Measurements from ENCODE around the gene MMP15. TPM values are rescaled to one million over a fixed set of nuclear protein-coding genes. Genes with fewer than 3 reads are reported as not detected.
"Not testable (repeated sequence)": the region's sequence is repeated elsewhere in the genome, so short reads cannot be mapped to it uniquely, and the experiment has no call there.

MMP15 gene
- total RNA-seq (under 1 TPM; 0.20 to 0.85 (median 0.69) TPM), polyA plus RNA-seq (under 1 TPM in 1 of 2 donors, not detected in 1; 0.06 TPM), total RNA-seq (not detected)

- H3K36me3 Mint-ChIP-seq = peaks cover 0 to 3% (median 0%) of the 10 kb centered on the region in 5 donors
- ATAC-seq = peak; percentile 76
- H3K4me1 Mint-ChIP-seq = peaks cover 6 to 18% (median 12%) of the 10 kb centered on the region in 7 donors
- peak; percentile 27 to 74 (median 43) for DNase-seq
- CTCF ChIA-PET = interaction anchor here (0.6 to 1.0 kb wide), 5 partner anchors 96 to 289 kb away, joined by 3 to 4 read pairs (median 3); partner anchors contain the start of gene CFAP20
- no peak within 1 kb of the TSS for H3K27ac ChIP-seq (ENCODE audit: low read depth, low read length)
- peaks cover 8 to 9% of the 10 kb centered on the region in 2 donors for H3K4me1 ChIP-seq (ENCODE audit: control insufficient read depth in 2 of 2, insufficient read depth in 2 of 2, low read length in 2 of 2)
- H3K9me3 Mint-ChIP-seq = peaks cover 0 to 1% (median 0%) of the 10 kb centered on the region in 11 donors
- H3K4me3 Mint-ChIP-seq = peak within 1 kb of the TSS; percentile 90 to 95 (median 93)
- no peaks in the 10 kb centered on the region for H3K36me3 ChIP-seq (ENCODE audit: control insufficient read depth in 2 of 3, insufficient read depth in 3 of 3, low read length in 3 of 3)
- POLR2A ChIA-PET = interaction anchor here (1.2 kb wide), 1 partner anchor 24 kb away, joined by 3 read pairs; the partner anchor contains the start of gene USB1
- no peaks in the 10 kb centered on the region for H3K27me3 ChIP-seq (ENCODE audit: control insufficient read depth in 2 of 2, insufficient read depth in 2 of 2, low read length in 2 of 2)
- H3K9me3 ChIP-seq (ENCODE audit: control insufficient read depth in 2 of 3, low read length in 3 of 3) = no peaks in the 10 kb centered on the region
- intact Hi-C loops (cut with micrococcal nuclease) = loop anchor here (1.0 to 10.0 kb wide), 5 partner anchors 24 to 609 kb away; partner anchors contain the start of genes CFAP20 (in 2 of the 2) and USB1 (in 2 of the 2)
- H3K27me3 Mint-ChIP-seq = peaks cover 0 to 39% (median 3%) of the 10 kb centered on the region in 5 donors
- peak within 1 kb of the TSS; percentile 73 to 90 (median 84) for H3K27ac Mint-ChIP-seq
- peak within 1 kb of the TSS; percentile 78 for H3K4me3 ChIP-seq (ENCODE audit: low read length)
Observed at GRCh38 chr16:58025351-58026138, at the start of gene MMP15. Gene MMP15 (plus strand): TSS chr16:58025754. CDS start chr16:58026351, 597 bp downstream.

GRCh38 chr16:57976331-57976796, 49.2 kb upstream of the MMP15 start:
- no peak overlapping the region for H3K27ac Mint-ChIP-seq
- intact Hi-C loops (cut with micrococcal nuclease) = no loop called here
- no peaks in the 10 kb centered on the region for H3K4me1 ChIP-seq (ENCODE audit: control insufficient read depth in 2 of 2, insufficient read depth in 2 of 2, low read length in 2 of 2)
- ATAC-seq (no peak), DNase-seq (no peak)
- no peak overlapping the region for H3K4me3 ChIP-seq (ENCODE audit: low read length)
- POLR2A ChIA-PET = no interaction called here
- H3K9me3 ChIP-seq (ENCODE audit: control insufficient read depth in 2 of 3, low read length in 3 of 3) = no peaks in the 10 kb centered on the region
- no peak overlapping the region for H3K4me3 Mint-ChIP-seq
- H3K9me3 Mint-ChIP-seq = peaks cover 0 to 2% (median 0%) of the 10 kb centered on the region in 11 donors
- H3K36me3 Mint-ChIP-seq = no peaks in the 10 kb centered on the region
- no peaks in the 10 kb centered on the region for H3K27me3 ChIP-seq (ENCODE audit: control insufficient read depth in 2 of 2, insufficient read depth in 2 of 2, low read length in 2 of 2)
- H3K4me1 Mint-ChIP-seq = peaks cover 0 to 6% (median 0%) of the 10 kb centered on the region in 7 donors
- no peaks in the 10 kb centered on the region for H3K36me3 ChIP-seq (ENCODE audit: control insufficient read depth in 2 of 3, insufficient read depth in 3 of 3, low read length in 3 of 3)
- no peak overlapping the region for H3K27ac ChIP-seq (ENCODE audit: low read depth, low read length)
- H3K27me3 Mint-ChIP-seq = peaks cover 0 to 4% (median 0%) of the 10 kb centered on the region in 5 donors
- CTCF ChIA-PET = no interaction called here

DNA sequence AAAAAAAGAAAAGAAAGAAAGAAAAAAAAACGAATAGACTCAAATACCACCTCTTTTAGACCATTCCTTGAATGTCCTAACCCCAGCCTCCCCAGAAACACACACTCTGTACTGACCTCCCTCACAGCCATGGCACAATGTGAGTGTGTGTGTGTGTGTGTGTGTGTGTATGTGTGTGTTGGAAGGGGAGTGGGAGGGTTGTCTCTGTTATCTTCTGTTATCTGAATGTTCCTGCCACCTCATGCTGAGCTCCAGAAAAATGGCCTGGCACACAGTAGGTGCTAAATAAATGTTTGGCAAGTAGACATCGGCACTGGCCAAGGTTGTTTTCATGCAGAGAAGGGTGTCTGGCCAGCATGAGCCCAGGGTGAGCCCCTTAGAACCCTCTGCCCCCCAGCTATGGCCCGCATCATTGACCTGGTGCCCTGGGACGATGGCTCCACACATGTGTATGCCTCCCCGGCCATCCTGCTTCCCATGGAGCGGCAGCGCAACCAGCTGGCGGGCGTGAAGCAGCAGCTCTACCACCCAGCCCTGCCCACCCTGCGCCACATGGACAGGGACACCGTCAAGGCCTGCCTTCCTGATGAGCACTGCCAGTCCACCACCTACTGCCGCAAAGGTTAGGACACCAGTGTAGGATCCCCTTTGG, 48.0 kb upstream of the MMP15 start:
- Mint-ChIP-seq H3K27ac (no peak overlapping the region), H3K4me3 (no peak overlapping the region), H3K27me3 (peaks cover 0 to 5% (median 0%) of the 10 kb centered on the region in 5 donors), H3K9me3 (peaks cover 0 to 2% (median 0%) of the 10 kb centered on the region in 11 donors), H3K4me1 (no peaks in the 10 kb centered on the region), H3K36me3 (no peaks in the 10 kb centered on the region)
- no peaks in the 10 kb centered on the region for H3K36me3 ChIP-seq (ENCODE audit: control insufficient read depth in 2 of 3, insufficient read depth in 3 of 3, low read length in 3 of 3)
- DNase-seq (no peak), ATAC-seq (no peak)
- no peak overlapping the region for H3K4me3 ChIP-seq (ENCODE audit: low read length)
- CTCF ChIA-PET = no interaction called here
- POLR2A ChIA-PET = interaction anchor here (0.6 kb wide), 1 partner anchor 1140 kb away, joined by 4 read pairs; no protein-coding TSS in a partner anchor
- no peaks in the 10 kb centered on the region for H3K4me1 ChIP-seq (ENCODE audit: control insufficient read depth in 2 of 2, insufficient read depth in 2 of 2, low read length in 2 of 2)
- H3K27me3 ChIP-seq (ENCODE audit: control insufficient read depth in 2 of 2, insufficient read depth in 2 of 2, low read length in 2 of 2) = no peaks in the 10 kb centered on the region
- H3K9me3 ChIP-seq (ENCODE audit: control insufficient read depth in 2 of 3, low read length in 3 of 3) = no peaks in the 10 kb centered on the region
- intact Hi-C loops (cut with micrococcal nuclease) = no loop called here
- no peak overlapping the region for H3K27ac ChIP-seq (ENCODE audit: low read depth, low read length)

- ATAC-seq; H3K4me1 Mint-ChIP-seq; H3K27me3 ChIP-seq (ENCODE audit: control insufficient read depth in 2 of 2, insufficient read depth in 2 of 2, low read length in 2 of 2); H3K9me3 Mint-ChIP-seq; H3K27ac Mint-ChIP-seq; H3K36me3 Mint-ChIP-seq; CTCF ChIA-PET; H3K36me3 ChIP-seq (ENCODE audit: control insufficient read depth in 2 of 3, insufficient read depth in 3 of 3, low read length in 3 of 3); H3K27ac ChIP-seq (ENCODE audit: low read depth, low read length); H3K4me3 Mint-ChIP-seq; H3K4me1 ChIP-seq (ENCODE audit: control insufficient read depth in 2 of 2, insufficient read depth in 2 of 2, low read length in 2 of 2); intact Hi-C loops (cut with micrococcal nuclease); H3K9me3 ChIP-seq (ENCODE audit: control insufficient read depth in 2 of 3, low read length in 3 of 3); H3K4me3 ChIP-seq (ENCODE audit: low read length); DNase-seq; H3K27me3 Mint-ChIP-seq: not testable (repeated sequence)
- POLR2A ChIA-PET = interaction anchor here (0.6 kb wide), 1 partner anchor 1141 kb away, joined by 4 read pairs; no protein-coding TSS in a partner anchor
Observed at GRCh38 chr16:57978070-57978465, 47.5 kb upstream of the MMP15 start.

GRCh38 chr16:57979006-57979585, 46.5 kb upstream of the MMP15 start:
- ATAC-seq (no peak), DNase-seq (no peak)
- Mint-ChIP-seq H3K27me3 (peaks cover 0 to 5% (median 0%) of the 10 kb centered on the region in 5 donors), H3K4me3 (no peak overlapping the region), H3K9me3 (no peaks in the 10 kb centered on the region), H3K36me3 (no peaks in the 10 kb centered on the region), H3K4me1 (peaks cover 0 to 3% (median 0%) of the 10 kb centered on the region in 7 donors), H3K27ac (no peak overlapping the region)
- POLR2A ChIA-PET = no interaction called here
- intact Hi-C loops (cut with micrococcal nuclease) = no loop called here
- H3K36me3 ChIP-seq (ENCODE audit: control insufficient read depth in 2 of 3, insufficient read depth in 3 of 3, low read length in 3 of 3) = no peaks in the 10 kb centered on the region
- no peak overlapping the region for H3K4me3 ChIP-seq (ENCODE audit: low read length)
- H3K27ac ChIP-seq (ENCODE audit: low read depth, low read length) = no peak overlapping the region
- H3K9me3 ChIP-seq (ENCODE audit: control insufficient read depth in 2 of 3, low read length in 3 of 3) = no peaks in the 10 kb centered on the region
- CTCF ChIA-PET = no interaction called here
- H3K4me1 ChIP-seq (ENCODE audit: control insufficient read depth in 2 of 2, insufficient read depth in 2 of 2, low read length in 2 of 2) = peaks cover 0 to 1% of the 10 kb centered on the region in 2 donors
- no peaks in the 10 kb centered on the region for H3K27me3 ChIP-seq (ENCODE audit: control insufficient read depth in 2 of 2, insufficient read depth in 2 of 2, low read length in 2 of 2)

DNA sequence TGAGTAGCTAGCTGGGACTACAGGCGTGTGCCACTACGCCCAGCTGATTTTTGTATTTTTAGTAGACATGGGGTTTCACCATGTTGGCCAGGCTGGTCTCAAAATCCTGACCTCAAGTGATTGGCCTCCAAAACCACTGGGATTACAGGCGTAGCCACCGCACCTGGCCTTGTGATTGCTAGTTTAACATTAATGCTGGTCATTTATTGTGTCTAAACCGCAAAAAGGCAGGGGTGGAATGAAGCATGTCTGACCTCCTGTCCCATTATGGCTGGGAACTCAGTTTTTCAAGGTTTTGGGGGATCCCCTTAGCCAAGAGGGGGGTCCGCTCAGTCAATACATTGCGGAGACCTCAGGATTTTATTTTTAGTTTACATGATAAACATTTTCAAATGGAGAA, 43.9 kb upstream of the MMP15 start:
- ATAC-seq = no peak
- intact Hi-C loops (cut with micrococcal nuclease) = no loop called here
- Histone ChIP-seq H3K4me1 (ENCODE audit: control insufficient read depth in 2 of 2, insufficient read depth in 2 of 2, low read length in 2 of 2) (peaks cover 6% of the 10 kb centered on the region in 2 donors), H3K27ac (ENCODE audit: low read depth, low read length) (no peak overlapping the region), H3K9me3 (ENCODE audit: control insufficient read depth in 2 of 3, low read length in 3 of 3) (no peaks in the 10 kb centered on the region), H3K4me3 (ENCODE audit: low read length) (no peak overlapping the region), H3K36me3 (ENCODE audit: control insufficient read depth in 2 of 3, insufficient read depth in 3 of 3, low read length in 3 of 3) (no peaks in the 10 kb centered on the region), H3K27me3 (ENCODE audit: control insufficient read depth in 2 of 2, insufficient read depth in 2 of 2, low read length in 2 of 2) (no peaks in the 10 kb centered on the region)
- DNase-seq = no peak
- H3K9me3 Mint-ChIP-seq = no peaks in the 10 kb centered on the region
- CTCF ChIA-PET = no interaction called here
- peaks cover 0 to 14% (median 0%) of the 10 kb centered on the region in 5 donors for H3K27me3 Mint-ChIP-seq
- H3K36me3 Mint-ChIP-seq = no peaks in the 10 kb centered on the region
- POLR2A ChIA-PET = no interaction called here
- no peak overlapping the region for H3K27ac Mint-ChIP-seq
- H3K4me1 Mint-ChIP-seq = peaks cover 2 to 21% (median 8%) of the 10 kb centered on the region in 7 donors
- H3K4me3 Mint-ChIP-seq = no peak overlapping the region

All from naive thymus-derived CD4-positive, alpha-beta T cell (primary cell).